NCI-H1436 (cell line): ENCODE measurements around the gene GSTT2.

Experiments used
- DNase-seq: peaks from one replicate; lab custom pipeline; 2025; lab: John Stamatoyannopoulos, UW

The GSTT2 gene

GRCh38 chr22:24009227-24010017 lies 29.5 kb downstream of the GSTT2 start:
- no peak for DNase-seq

GRCh38 chr22:24010018-24010391 lies 30.1 kb downstream of the GSTT2 start:
- DNase-seq = no peak

- no peak for DNase-seq
Observed at GRCh38 chr22:24011735-24012068, 31.8 kb downstream of the GSTT2 start.

- DNase-seq = no peak
Observed at GRCh38 chr22:24016156-24016555, 36.2 kb downstream of the GSTT2 start.

- no peak for DNase-seq
Observed at GRCh38 chr22:24021304-24021703, 41.4 kb downstream of the GSTT2 start.

- no peak for DNase-seq
Observed at GRCh38 chr22:24023204-24023789, 43.4 kb downstream of the GSTT2 start.

GRCh38 chr22:24024354-24024753 lies 44.4 kb downstream of the GSTT2 start:
- no peak for DNase-seq

- no peak for DNase-seq
Observed at GRCh38 chr22:24025475-24025874, 45.5 kb downstream of the GSTT2 start.

- DNase-seq = no peak
Observed at GRCh38 chr22:24026056-24026455, 46.1 kb downstream of the GSTT2 start.

GRCh38 chr22:24026733-24027132 lies 46.8 kb downstream of the GSTT2 start:
- DNase-seq = no peak

GRCh38 chr22:24027389-24027975 lies 47.5 kb downstream of the GSTT2 start:
- DNase-seq = no peak

GRCh38 chr22:24027991-24028390 lies 48.1 kb downstream of the GSTT2 start:
- no peak for DNase-seq

- DNase-seq = no peak
Observed at GRCh38 chr22:24028533-24028932, 48.6 kb downstream of the GSTT2 start.

- no peak for DNase-seq
Observed at GRCh38 chr22:24029304-24029703, 49.4 kb downstream of the GSTT2 start.

GRCh38 chr22:24030186-24030702 lies 50.3 kb downstream of the GSTT2 start:
- no peak for DNase-seq
